ENCODE results near the gene CAPN5. TPM values are rescaled to one million over a fixed set of nuclear protein-coding genes. Genes with fewer than 3 reads are reported as not detected.

The CAPN5 gene
- total and polyA plus RNA-seq, 10 of the 15 experiments (the other 5 are each of a cell fraction or from before 2014, with no cell fraction given): 0.02 to 0.33 (median 0.07) TPM; not detected in 3

DNA sequence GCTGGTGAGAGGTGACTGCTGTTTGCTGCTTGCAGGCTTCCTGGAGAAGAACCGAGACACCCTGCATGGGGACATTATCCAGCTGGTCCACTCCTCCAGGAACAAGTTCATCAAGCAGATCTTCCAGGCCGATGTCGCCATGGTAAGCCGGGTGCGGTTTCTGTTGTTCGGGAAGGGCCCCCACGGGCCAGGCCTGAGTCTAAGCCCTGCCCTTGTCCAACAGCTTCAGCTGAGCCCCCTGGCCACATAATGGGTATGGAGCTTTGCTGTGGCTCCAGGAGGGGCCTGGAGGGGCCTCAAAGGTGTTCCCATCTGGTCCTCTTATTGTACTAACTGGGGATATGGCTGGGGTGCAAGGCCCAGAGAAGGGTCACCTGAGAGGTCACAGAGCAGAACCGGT lies 99.2 kb downstream of the CAPN5 start:
- Histone ChIP-seq H3K27ac (ENCODE audit: control insufficient read depth, insufficient read depth) (no peak overlapping the region), H3K9me3 (replicated peaks; ENCODE audit: control insufficient read depth, insufficient read depth, low read length) (no peaks in the 10 kb centered on the region), H3K9ac (ENCODE audit: control insufficient read depth, insufficient read depth, low read length) (no peak overlapping the region), H4K20me1 (ENCODE audit: control insufficient read depth, insufficient read depth) (no peaks in the 10 kb centered on the region), H3K36me3 (ENCODE audit: control insufficient read depth in 2 of 2, insufficient read depth in 2 of 2, low read length in 1 of 2) (no peaks in the 10 kb centered on the region), H3K79me2 (ENCODE audit: control insufficient read depth, insufficient read depth, low read length) (no peaks in the 10 kb centered on the region), H3K4me3 (no peak overlapping the region), H2AFZ (ENCODE audit: control insufficient read depth, low read depth, low read length) (no peak overlapping the region), H3K27me3 (replicated peaks in 1 of 2; ENCODE audit: control insufficient read depth in 2 of 2, insufficient read depth in 2 of 2, low read length in 1 of 2) (no peaks in the 10 kb centered on the region; a peak in 2 of 4 replicates), H3K4me1 (ENCODE audit: control insufficient read depth, insufficient read depth, low read length) (no peaks in the 10 kb centered on the region), H3K4me2 (ENCODE audit: control insufficient read depth, insufficient read depth) (no peak overlapping the region)
- intact Hi-C loops (cut with micrococcal nuclease; ENCODE audit: unreplicated experiment): no loop called here
- SMC1A ChIA-PET (ENCODE audit: uncharacterized antibody, unreplicated experiment): no interaction called here
- no TSS peak for BruUV-seq (replicated peaks)
- TF ChIP-seq IRF4 (IDR thresholded peaks at IDR 0.05; ENCODE audit: low read depth, low read length) (no peak), ZBED1 (IDR thresholded peaks at IDR 0.05; ENCODE audit: borderline replicate concordance) (no peak), POLR2AphosphoS5 (IDR thresholded peaks at IDR 0.05; ENCODE audit: low read length) (no peak), CREB1 (IDR thresholded peaks at IDR 0.05; ENCODE audit: low read depth) (no peak), CBFB (IDR thresholded peaks at IDR 0.05; ENCODE audit: low read depth) (no peak), RBBP5 (conservative IDR thresholded peaks at IDR 0.05) (no peak), TCF12 (IDR thresholded peaks at IDR 0.05; ENCODE audit: low read depth, low read length) (no peak), NR2F1 (conservative IDR thresholded peaks at IDR 0.05) (no peak), ZNF207 (IDR thresholded peaks at IDR 0.05; ENCODE audit: borderline replicate concordance) (no peak), ATF7 (IDR thresholded peaks at IDR 0.05; ENCODE audit: low read depth) (no peak), RCOR1 (conservative IDR thresholded peaks at IDR 0.05; ENCODE audit: low read depth, low read length) (no peak), EZH2 (IDR thresholded peaks at IDR 0.05; ENCODE audit: borderline replicate concordance, control insufficient read depth, low read depth, low read length) (no peak), PAX8 (IDR thresholded peaks at IDR 0.05) (no peak)
- TF ChIP-seq, protein P1, sequence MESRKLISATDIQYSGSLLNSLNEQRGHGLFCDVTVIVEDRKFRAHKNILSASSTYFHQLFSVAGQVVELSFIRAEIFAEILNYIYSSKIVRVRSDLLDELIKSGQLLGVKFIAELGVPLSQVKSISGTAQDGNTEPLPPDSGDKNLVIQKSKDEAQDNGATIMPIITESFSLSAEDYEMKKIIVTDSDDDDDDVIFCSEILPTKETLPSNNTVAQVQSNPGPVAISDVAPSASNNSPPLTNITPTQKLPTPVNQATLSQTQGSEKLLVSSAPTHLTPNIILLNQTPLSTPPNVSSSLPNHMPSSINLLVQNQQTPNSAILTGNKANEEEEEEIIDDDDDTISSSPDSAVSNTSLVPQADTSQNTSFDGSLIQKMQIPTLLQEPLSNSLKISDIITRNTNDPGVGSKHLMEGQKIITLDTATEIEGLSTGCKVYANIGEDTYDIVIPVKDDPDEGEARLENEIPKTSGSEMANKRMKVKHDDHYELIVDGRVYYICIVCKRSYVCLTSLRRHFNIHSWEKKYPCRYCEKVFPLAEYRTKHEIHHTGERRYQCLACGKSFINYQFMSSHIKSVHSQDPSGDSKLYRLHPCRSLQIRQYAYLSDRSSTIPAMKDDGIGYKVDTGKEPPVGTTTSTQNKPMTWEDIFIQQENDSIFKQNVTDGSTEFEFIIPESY (IDR thresholded peaks at IDR 0.05): no peak
- TF ChIP-seq, protein P2, sequence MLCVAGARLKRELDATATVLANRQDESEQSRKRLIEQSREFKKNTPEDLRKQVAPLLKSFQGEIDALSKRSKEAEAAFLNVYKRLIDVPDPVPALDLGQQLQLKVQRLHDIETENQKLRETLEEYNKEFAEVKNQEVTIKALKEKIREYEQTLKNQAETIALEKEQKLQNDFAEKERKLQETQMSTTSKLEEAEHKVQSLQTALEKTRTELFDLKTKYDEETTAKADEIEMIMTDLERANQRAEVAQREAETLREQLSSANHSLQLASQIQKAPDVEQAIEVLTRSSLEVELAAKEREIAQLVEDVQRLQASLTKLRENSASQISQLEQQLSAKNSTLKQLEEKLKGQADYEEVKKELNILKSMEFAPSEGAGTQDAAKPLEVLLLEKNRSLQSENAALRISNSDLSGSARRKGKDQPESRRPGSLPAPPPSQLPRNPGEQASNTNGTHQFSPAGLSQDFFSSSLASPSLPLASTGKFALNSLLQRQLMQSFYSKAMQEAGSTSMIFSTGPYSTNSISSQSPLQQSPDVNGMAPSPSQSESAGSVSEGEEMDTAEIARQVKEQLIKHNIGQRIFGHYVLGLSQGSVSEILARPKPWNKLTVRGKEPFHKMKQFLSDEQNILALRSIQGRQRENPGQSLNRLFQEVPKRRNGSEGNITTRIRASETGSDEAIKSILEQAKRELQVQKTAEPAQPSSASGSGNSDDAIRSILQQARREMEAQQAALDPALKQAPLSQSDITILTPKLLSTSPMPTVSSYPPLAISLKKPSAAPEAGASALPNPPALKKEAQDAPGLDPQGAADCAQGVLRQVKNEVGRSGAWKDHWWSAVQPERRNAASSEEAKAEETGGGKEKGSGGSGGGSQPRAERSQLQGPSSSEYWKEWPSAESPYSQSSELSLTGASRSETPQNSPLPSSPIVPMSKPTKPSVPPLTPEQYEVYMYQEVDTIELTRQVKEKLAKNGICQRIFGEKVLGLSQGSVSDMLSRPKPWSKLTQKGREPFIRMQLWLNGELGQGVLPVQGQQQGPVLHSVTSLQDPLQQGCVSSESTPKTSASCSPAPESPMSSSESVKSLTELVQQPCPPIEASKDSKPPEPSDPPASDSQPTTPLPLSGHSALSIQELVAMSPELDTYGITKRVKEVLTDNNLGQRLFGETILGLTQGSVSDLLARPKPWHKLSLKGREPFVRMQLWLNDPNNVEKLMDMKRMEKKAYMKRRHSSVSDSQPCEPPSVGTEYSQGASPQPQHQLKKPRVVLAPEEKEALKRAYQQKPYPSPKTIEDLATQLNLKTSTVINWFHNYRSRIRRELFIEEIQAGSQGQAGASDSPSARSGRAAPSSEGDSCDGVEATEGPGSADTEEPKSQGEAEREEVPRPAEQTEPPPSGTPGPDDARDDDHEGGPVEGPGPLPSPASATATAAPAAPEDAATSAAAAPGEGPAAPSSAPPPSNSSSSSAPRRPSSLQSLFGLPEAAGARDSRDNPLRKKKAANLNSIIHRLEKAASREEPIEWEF (IDR thresholded peaks at IDR 0.05; ENCODE audit: insufficient replicate concordance, low read depth, low read length): no peak
- TF ChIP-seq, protein P3, sequence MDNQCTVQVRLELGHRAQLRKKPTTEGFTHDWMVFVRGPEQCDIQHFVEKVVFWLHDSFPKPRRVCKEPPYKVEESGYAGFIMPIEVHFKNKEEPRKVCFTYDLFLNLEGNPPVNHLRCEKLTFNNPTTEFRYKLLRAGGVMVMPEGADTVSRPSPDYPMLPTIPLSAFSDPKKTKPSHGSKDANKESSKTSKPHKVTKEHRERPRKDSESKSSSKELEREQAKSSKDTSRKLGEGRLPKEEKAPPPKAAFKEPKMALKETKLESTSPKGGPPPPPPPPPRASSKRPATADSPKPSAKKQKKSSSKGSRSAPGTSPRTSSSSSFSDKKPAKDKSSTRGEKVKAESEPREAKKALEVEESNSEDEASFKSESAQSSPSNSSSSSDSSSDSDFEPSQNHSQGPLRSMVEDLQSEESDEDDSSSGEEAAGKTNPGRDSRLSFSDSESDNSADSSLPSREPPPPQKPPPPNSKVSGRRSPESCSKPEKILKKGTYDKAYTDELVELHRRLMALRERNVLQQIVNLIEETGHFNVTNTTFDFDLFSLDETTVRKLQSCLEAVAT (IDR thresholded peaks at IDR 0.05): no peak
- TF ChIP-seq, protein P4, sequence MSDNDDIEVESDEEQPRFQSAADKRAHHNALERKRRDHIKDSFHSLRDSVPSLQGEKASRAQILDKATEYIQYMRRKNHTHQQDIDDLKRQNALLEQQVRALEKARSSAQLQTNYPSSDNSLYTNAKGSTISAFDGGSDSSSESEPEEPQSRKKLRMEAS (IDR thresholded peaks at IDR 0.05; ENCODE audit: low read depth, low read length): no peak
- CTCF ChIA-PET: no interaction called here
- DNase-seq (ENCODE audit: low read depth, low spot score): no peak
- RAD21 ChIA-PET (ENCODE audit: unreplicated experiment): no interaction called here
- in situ Hi-C loops (cut with MboI): no loop called here
- POLR2A ChIA-PET: interaction anchor here (0.5 kb wide), 1 partner anchor 32 kb away, joined by 7 read pairs; no protein-coding TSS in a partner anchor
- 32% methylated on average over 8 of the region's 8 CpGs for WGBS (ENCODE audit: insufficient coverage, insufficient replicate concordance, low lambda C conversion rate, missing lambda C conversion rate)
- ATAC-seq: no peak
- no peak for FAIRE-seq
